ENCODE data around the gene C5orf47. TPM values are rescaled to one million over a fixed set of nuclear protein-coding genes. Genes with fewer than 3 reads are reported as not detected.

C5orf47 gene
- total and polyA plus RNA-seq, 2 of the 8 experiments (the other 6 are each of a cell fraction or from before 2014, with no cell fraction given) = 0.11 TPM; not detected in 1

GRCh38 chr5:173969167-173970049 lies 19.6 kb upstream of the C5orf47 start:
- POLR2A ChIA-PET (ENCODE audit: partially characterized antibody) = interaction anchor here (0.6 to 1.0 kb wide), 4 partner anchors 67 to 101 kb away, joined by 3 read pairs; partner anchors contain the start of gene CPEB4
- Histone ChIP-seq H3K23ac (ENCODE audit: insufficient read length) (no peak overlapping the region), H3K27me3 (replicated peaks in 1 of 4; ENCODE audit: control insufficient read depth in 3 of 4, extremely low read depth in 1 of 4, insufficient read depth in 3 of 4, low read length in 3 of 4) (no peaks in the 10 kb centered on the region; a peak in 1 of 7 replicates), H3K4me2 (ENCODE audit: insufficient read depth in 1 of 2, low read depth in 2 of 2, low read length in 2 of 2) (no peak overlapping the region), H2BK12ac (ENCODE audit: low read depth, low read length) (peak overlapping the region; percentile 78; the same call in 1 of the 2 replicates), H3K79me1 (ENCODE audit: low read depth, low read length) (no peaks in the 10 kb centered on the region), H3K27ac (ENCODE audit: low read depth, low read length) (no peak overlapping the region; the same call in 1 of the 2 replicates), H3K18ac (ENCODE audit: extremely low read depth, low read length) (peak overlapping the region; percentile 55; the same call in 1 of the 2 replicates), H4K5ac (ENCODE audit: insufficient read length, low read depth, low read length) (no peak overlapping the region), H2BK20ac (ENCODE audit: low read length) (peak overlapping the region; percentile 63; the same call in 1 of the 2 replicates), H3K4ac (replicated peaks; ENCODE audit: insufficient read length, low read depth, low read length) (no peak overlapping the region), H3K4me3 (ENCODE audit: extremely low read depth in 1 of 4, insufficient read depth in 2 of 4, low read depth in 3 of 4, low read length in 4 of 4) (no peak overlapping the region), H3K9me3 (ENCODE audit: insufficient read depth in 2 of 2, low read depth in 1 of 2, low read length in 1 of 2) (no peaks in the 10 kb centered on the region), H2AFZ (ENCODE audit: low read length) (no peak overlapping the region), H4K8ac (ENCODE audit: extremely low read depth, insufficient read depth, low read length) (peak overlapping the region; percentile 45; the same call in 1 of the 2 replicates), H3K79me2 (ENCODE audit: control insufficient read depth in 1 of 2, insufficient read depth in 2 of 2, low read length in 2 of 2) (no peaks in the 10 kb centered on the region), H3K56ac (replicated peaks; ENCODE audit: insufficient read length, low read depth, low read length) (no peak overlapping the region), H3K9ac (replicated peaks in 1 of 4; ENCODE audit: extremely low read depth in 1 of 4, low read depth in 3 of 4, low read length in 3 of 4) (no peak overlapping the region), H3K4me1 (replicated peaks in 1 of 4; ENCODE audit: control insufficient read depth in 3 of 4, insufficient read depth in 4 of 4, low read length in 3 of 4) (peaks cover 4 to 17% (median 15%) of the 10 kb centered on the region in 4 experiments), H3K14ac (ENCODE audit: insufficient read length) (no peak overlapping the region), H2BK15ac (ENCODE audit: low read length) (no peak overlapping the region), H2AK5ac (ENCODE audit: low read depth, low read length) (peak overlapping the region; percentile 54; the same call in 1 of the 2 replicates), H2BK5ac (ENCODE audit: low read depth, low read length) (0 out of 2 replicates have a peak overlapping the region, but pooled peaks have one; percentile 0), H4K91ac (replicated peaks; ENCODE audit: insufficient read length, low read length) (peak overlapping the region; percentile 46), H3K36me3 (ENCODE audit: control insufficient read depth in 2 of 4, insufficient read depth in 4 of 4, low read length in 3 of 4) (no peaks in the 10 kb centered on the region), H3K23me2 (ENCODE audit: low read depth, low read length) (peaks cover 5% of the 10 kb centered on the region), H2BK120ac (replicated peaks; ENCODE audit: low read depth, low read length) (no peak overlapping the region), H4K20me1 (replicated peaks in 1 of 2; ENCODE audit: control insufficient read depth in 1 of 2, insufficient read depth in 2 of 2, low read length in 2 of 2) (no peaks in the 10 kb centered on the region)
- TF ChIP-seq JUN (IDR thresholded peaks at IDR 0.05; ENCODE audit: low read depth, low read length) (no peak), POLR2A (IDR thresholded peaks at IDR 0.05; ENCODE audit: control extremely low read depth in 1 of 2, low read depth in 2 of 2, low read length in 2 of 2) (no peak), BACH1 (IDR thresholded peaks at IDR 0.05; ENCODE audit: low read length) (no peak), MAFK (IDR thresholded peaks at IDR 0.05; ENCODE audit: low read depth, low read length) (0 out of 2 replicates have a peak, but pooled peaks have one; percentile 26), E2F6 (IDR thresholded peaks at IDR 0.05) (no peak), SIN3A (conservative IDR thresholded peaks at IDR 0.05 in 1 of 2, IDR thresholded peaks at IDR 0.05 in 1 of 2; ENCODE audit: low read depth in 1 of 2, low read length in 2 of 2) (no peak), RBBP5 (IDR thresholded peaks at IDR 0.05; ENCODE audit: borderline replicate concordance, low read depth, low read length) (no peak)
- CTCF ChIA-PET (ENCODE audit: partially characterized antibody) = interaction anchor here (0.8 to 3.0 kb wide), 9 partner anchors 11 to 396 kb away, joined by 3 to 11 read pairs (median 5); no protein-coding TSS in a partner anchor
- WGBS, 2 experiments (ENCODE audit: extremely low coverage in 1 of 2, insufficient coverage in 1 of 2, insufficient read length in 1 of 2, insufficient replicate concordance in 2 of 2, low coverage in 1 of 2, low lambda C conversion rate in 2 of 2, missing lambda C conversion rate in 1 of 2) = 83% methylated on average over 12 of the region's 12 CpGs; no CpG with 5 or more reads in 1 of the 2 experiments
- FAIRE-seq = no peak
- no peak for DNase-seq (ENCODE audit: low read depth in 1 of 2, low spot score in 2 of 2)

Measured in H1 (cell line).